Heart left ventricle (tissue), 13 donors: ENCODE results near the gene IQUB.

Source experiments
- CTCF ChIP-seq, 12 donors: fragments of 200-600 bp; sonication (generic) in 4 of 12; IDR thresholded peaks; one replicate each; pipeline versions ENCODE4 v1.5.0 to v1.8.0; 2018 to 2022; ENCODE audit warnings: antibody characterized with exemption in 12 of 12, mild to moderate bottlenecking in 5 of 12
- POLR2A ChIP-seq, 2 donors: fragments of 450-650 bp; IDR thresholded peaks; one replicate each; pipeline ENCODE4 v1.6.1; 2017; ENCODE audit warnings: antibody characterized with exemption in 2 of 2, mild to moderate bottlenecking in 2 of 2, moderate library complexity in 2 of 2
- donor health status: ischemic (EF 13 %, LVEDD 7.1; RV severe dilation, severe dysfunction).
- donor health status: DM: no; HTN: yes; CAD: no.
- donor health status: DM: no; HTN: no; CAD: no.
- donor health status: ischemic (EF 25% LVEDD 6.9; RV normal size, moderate dysfunction).
- donor health status: ischemic (EF 25% LVEDD 5.7; RV mildly dilated, moderate dysfunction).
- donor health status: ischemic (EF 35%, LVEDD 5.7; RV mildly dilated, moderate dysfunction).
- donor health status: nonischemic (EF 11% LVEDD 7.7; RV severe dilation, severe dysfunction).
- donor health status: DM: yes; HTN: yes; CAD: no.
- donor health status: PGD.
- donor health status: ischemic (EF 29% LVEDD 5.4; RV normal size, mild dysfunction).
- donor health status: nonischemic (EF 23%, LVEDD 6.1; RV moderate dilation, normal function).

GRCh38 chr7:123492485-123492884 is 41.9 kb downstream of the IQUB start:
- TF ChIP-seq CTCF (IDR thresholded peaks at IDR 0.05), result no peak
- no peak for TF ChIP-seq POLR2A (IDR thresholded peaks at IDR 0.05)
